SK-N-MC (cell line): Measurements from ENCODE around the gene OR2B6.

Experiments
- EZH2 ChIP-seq: fragments of 200-600 bp; sonication (generic); IDR thresholded peaks from one replicate; pipeline ENCODE4 v1.6.1; 2017; ENCODE audit warnings: antibody characterized with exemption
- POLR2AphosphoS5 ChIP-seq: IDR thresholded peaks from 2 replicates; pipeline ENCODE4 v1.6.1; 2012; ENCODE audit warnings: mild to moderate bottlenecking, low read depth, low read length, borderline replicate concordance

- TF ChIP-seq EZH2 (no peak), POLR2AphosphoS5 (no peak)
Observed at GRCh38 chr6:27922949-27923348, 34.1 kb upstream of the OR2B6 start.
